Muscle layer of colon (tissue), 2 donors: ENCODE data around the gene SLC25A22.
A peak's percentile ranks its signal among the peaks of the same experiment; 100 is the strongest.

Source experiments
- H3K27ac ChIP-seq: one replicate; pipeline ENCODE4 v1.7.0; 2013; ENCODE audit warnings: low read depth, mild to moderate bottlenecking, low read length, moderate library complexity
- H3K27me3 ChIP-seq, 2 donors: one replicate each; pipeline ENCODE4 v1.7.0; 2013; ENCODE audit warnings: low read length in 2 of 2, mild to moderate bottlenecking in 2 of 2; ENCODE audit not compliant: insufficient read depth in 2 of 2, control insufficient read depth in 1 of 2
- H3K36me3 ChIP-seq: one replicate; pipeline ENCODE4 v1.7.0; 2013; ENCODE audit warnings: mild to moderate bottlenecking, low read length; ENCODE audit not compliant: insufficient read depth
- H3K4me1 ChIP-seq: one replicate; pipeline ENCODE4 v1.7.0; 2013; ENCODE audit warnings: mild to moderate bottlenecking, low read length; ENCODE audit not compliant: insufficient read depth
- H3K4me3 ChIP-seq, 2 donors: one replicate each; pipeline ENCODE4 v1.7.0; 2013; ENCODE audit warnings: low read length in 2 of 2, low read depth in 1 of 2, mild to moderate bottlenecking in 1 of 2, moderate library complexity in 1 of 2
- H3K9ac ChIP-seq: one replicate; pipeline ENCODE4 v1.7.0; 2013; ENCODE audit warnings: low read length
- H3K9me3 ChIP-seq: one replicate; pipeline ENCODE4 v1.7.0; 2013; ENCODE audit warnings: mild to moderate bottlenecking, low read length
- donor health status: abdominal sarcoma.
- donor health status: Adenocarcinoma of cecum.

SLC25A22 gene

DNA sequence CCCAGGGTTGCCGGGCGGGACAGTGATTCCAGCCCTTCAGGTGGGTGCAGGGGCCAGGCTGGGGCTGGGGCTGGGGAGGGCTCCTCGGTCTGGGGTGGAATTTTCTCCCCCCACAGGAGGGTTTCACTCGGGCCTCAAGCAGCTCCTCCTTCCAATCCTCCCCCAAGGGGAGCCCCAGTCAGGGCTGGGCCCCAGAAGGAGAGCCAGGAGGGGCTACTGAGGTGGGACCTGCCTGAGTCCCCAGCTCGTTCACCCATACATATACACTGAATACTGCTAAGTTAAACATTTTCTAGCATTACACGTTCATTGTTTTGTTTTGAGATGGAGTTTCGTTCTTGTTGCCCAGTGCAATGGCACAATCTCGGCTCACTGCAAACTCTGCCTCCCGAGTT lies 28.1 kb upstream of the SLC25A22 start:
- Histone ChIP-seq H3K9ac (no peak overlapping the region), H3K27ac (no peak overlapping the region), H3K4me3 (no peak overlapping the region), H3K27me3 (peaks cover 36 to 68% of the 10 kb centered on the region in 2 donors), H3K36me3 (peaks cover 21% of the 10 kb centered on the region), H3K4me1 (peaks cover 23% of the 10 kb centered on the region), H3K9me3 (no peaks in the 10 kb centered on the region)

DNA sequence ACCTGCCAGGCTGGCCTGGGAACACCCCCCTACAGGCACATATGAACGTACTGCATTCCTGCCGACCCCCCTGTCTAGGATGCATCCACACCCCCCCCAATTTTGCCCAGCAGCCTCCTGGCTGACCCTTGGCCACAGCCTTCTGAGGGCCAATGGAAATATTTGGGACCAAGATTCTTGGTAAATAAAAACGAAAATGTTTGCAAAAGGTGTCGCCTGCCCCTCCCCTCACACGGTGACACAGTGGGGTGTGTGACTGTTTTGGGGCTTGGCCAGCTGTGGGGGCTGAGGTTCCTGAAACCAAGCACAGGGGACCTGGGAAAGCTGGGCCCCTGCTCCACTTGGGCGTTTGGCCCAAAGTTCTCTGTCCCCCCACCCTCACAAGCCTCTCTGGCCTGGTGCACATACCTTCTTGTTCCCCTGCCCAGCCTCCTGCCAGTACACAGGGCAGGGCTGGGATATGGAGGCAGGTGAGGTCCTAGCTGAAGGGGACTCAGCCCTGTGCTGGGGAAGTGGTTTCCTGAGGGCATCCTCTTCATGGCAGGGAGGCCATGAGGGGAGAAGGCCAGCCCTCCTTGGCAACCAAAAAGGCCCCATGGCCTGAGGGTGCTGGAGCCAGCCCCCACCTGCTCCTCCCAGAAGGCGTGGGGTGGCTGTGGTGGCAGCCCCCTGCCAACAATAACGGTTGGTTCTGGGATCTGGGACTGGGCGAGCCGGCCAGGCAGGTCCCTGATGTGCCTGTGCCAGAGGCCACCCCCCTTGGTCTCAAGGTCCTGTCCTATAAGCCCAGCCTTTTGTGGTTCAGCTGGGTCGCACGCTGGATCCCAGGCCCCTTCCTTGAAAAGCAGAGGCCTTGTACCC lies 27.5 kb upstream of the SLC25A22 start:
- no peak overlapping the region for H3K9ac ChIP-seq
- peaks cover 36 to 62% of the 10 kb centered on the region in 2 donors for H3K27me3 ChIP-seq
- no peaks in the 10 kb centered on the region for H3K9me3 ChIP-seq
- peaks cover 21% of the 10 kb centered on the region for H3K36me3 ChIP-seq
- no peak overlapping the region for H3K27ac ChIP-seq
- H3K4me3 ChIP-seq, result no peak overlapping the region
- peaks cover 30% of the 10 kb centered on the region for H3K4me1 ChIP-seq

DNA sequence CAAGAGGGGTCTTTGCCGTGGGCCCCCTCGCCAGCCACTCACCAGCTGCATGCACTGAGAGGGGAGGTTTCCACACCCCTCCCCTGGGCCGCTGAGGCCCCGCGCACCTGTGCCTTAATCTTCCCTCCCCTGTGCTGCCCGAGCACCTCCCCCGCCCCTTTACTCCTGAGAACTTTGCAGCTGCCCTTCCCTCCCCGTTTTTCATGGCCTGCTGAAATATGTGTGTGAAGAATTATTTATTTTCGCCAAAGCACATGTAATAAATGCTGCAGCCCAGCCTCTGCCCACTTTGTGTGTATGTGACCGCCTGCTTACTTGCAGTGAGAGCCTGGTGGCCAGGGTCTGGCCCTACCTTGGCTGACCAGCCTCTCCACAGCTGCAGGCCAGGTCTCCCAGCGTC lies 26.9 kb upstream of the SLC25A22 start:
- Histone ChIP-seq H3K4me3 (no peak overlapping the region), H3K27ac (no peak overlapping the region), H3K9ac (no peak overlapping the region), H3K9me3 (no peaks in the 10 kb centered on the region), H3K4me1 (peaks cover 31% of the 10 kb centered on the region), H3K36me3 (peaks cover 21% of the 10 kb centered on the region), H3K27me3 (peaks cover 36 to 55% of the 10 kb centered on the region in 2 donors)

- Histone ChIP-seq H3K9me3 (no peaks in the 10 kb centered on the region), H3K27ac (no peak overlapping the region), H3K36me3 (peaks cover 21% of the 10 kb centered on the region), H3K27me3 (peaks cover 34 to 50% of the 10 kb centered on the region in 2 donors), H3K4me1 (peaks cover 25% of the 10 kb centered on the region), H3K9ac (no peak overlapping the region), H3K4me3 (no peak overlapping the region)
These were observed 26.3 kb upstream of the SLC25A22 start for GRCh38 chr11:824292-824880.

DNA sequence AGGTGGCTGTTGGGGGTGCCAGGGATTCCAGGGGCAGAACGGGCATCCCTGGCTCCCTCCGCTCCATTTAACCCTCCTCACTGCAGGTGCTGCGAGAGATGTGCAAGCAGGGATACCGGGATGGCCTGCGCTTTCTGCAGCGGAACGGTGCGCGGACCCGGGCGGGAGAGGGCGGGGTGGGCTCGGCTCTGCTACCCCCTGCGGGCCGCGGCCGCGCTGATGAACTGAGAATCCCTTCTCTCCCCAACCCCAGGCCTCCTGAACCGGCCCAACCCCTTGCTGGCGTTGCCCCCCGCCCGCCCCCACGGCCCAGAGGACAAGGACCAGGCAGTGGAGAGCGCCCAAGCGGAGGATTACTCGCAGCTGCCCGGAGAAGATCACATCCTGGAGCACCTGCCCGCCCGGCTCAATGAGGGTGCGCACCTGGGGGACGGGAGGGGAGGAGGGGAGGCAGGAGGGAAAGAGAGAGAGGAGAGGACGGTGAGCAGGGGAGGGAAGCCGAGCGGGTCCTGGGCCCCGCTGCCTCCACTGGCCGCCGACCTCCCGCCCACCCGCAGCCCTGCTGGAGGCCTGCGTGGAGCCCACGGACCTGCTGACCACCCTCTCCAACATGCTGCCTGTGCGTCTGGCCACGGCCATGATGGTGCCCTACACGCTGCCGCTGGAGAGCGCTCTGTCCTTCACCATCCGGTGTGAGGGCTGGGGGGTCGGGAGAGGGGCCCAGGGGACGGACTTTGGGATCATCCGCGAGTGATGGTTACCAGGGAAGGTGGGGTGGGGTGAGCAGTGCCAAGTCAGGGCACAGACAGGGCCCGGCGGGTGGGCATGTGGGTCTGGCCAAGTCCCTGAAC lies 25.6 kb upstream of the SLC25A22 start:
- Histone ChIP-seq H3K27ac (no peak overlapping the region), H3K36me3 (peaks cover 21% of the 10 kb centered on the region), H3K9me3 (no peaks in the 10 kb centered on the region), H3K27me3 (peaks cover 28 to 43% of the 10 kb centered on the region in 2 donors), H3K4me1 (peaks cover 21% of the 10 kb centered on the region), H3K4me3 (no peak overlapping the region), H3K9ac (no peak overlapping the region)

GRCh38 chr11:821512-822371 lies 23.7 kb upstream of the SLC25A22 start:
- peaks cover 21% of the 10 kb centered on the region for H3K36me3 ChIP-seq
- H3K27ac ChIP-seq, result no peak overlapping the region
- peaks cover 22% of the 10 kb centered on the region for H3K4me1 ChIP-seq
- H3K9ac ChIP-seq, result no peak overlapping the region
- no peaks in the 10 kb centered on the region for H3K9me3 ChIP-seq
- H3K27me3 ChIP-seq, result peaks cover 11 to 23% of the 10 kb centered on the region in 2 donors
- no peak overlapping the region for H3K4me3 ChIP-seq

- H3K27me3 ChIP-seq, result peaks cover 10 to 15% of the 10 kb centered on the region in 2 donors
- H3K27ac ChIP-seq, result peak overlapping the region; percentile 93
- H3K9ac ChIP-seq, result peak overlapping the region; percentile 57
- peak overlapping the region; percentile 77 to 81 for H3K4me3 ChIP-seq
- H3K9me3 ChIP-seq, result no peaks in the 10 kb centered on the region
- H3K4me1 ChIP-seq, result peaks cover 22% of the 10 kb centered on the region
- H3K36me3 ChIP-seq, result peaks cover 21% of the 10 kb centered on the region
These were observed 22.8 kb upstream of the SLC25A22 start for GRCh38 chr11:820655-821511.

DNA sequence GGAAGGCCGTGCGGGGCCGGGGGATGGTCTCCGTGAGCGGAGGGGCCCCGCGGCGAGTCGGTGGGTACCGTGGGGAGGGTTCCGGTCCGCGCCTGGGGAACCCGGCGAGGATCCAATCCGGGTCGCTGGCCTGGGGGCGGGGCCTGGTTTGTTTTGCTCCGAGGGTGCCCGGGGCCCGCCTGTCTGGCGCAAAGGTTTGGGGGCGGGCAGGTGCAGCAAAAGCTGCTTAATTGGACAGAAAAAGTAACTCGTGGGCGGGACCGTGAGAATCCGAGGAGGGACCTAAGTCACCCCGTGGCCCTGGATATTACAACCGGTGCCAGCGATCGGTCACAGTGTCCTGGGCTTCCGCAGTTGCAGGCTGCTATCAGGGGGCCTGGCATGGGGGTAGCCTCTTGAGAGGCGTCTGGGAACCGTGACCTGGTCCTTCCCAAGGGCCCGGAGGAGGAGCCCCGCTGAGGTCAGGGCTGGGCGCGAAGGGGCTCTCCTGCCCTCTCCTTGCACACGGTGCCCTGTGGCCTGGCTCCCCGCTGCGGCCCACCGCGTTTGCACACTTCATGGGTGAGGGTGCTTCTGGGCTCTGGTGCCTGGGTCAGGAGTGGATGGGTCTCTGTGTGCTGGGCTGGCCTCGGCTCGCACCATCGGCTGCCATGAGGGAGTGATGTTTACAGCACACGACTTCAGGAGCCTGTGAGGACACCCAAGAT lies 22.0 kb upstream of the SLC25A22 start:
- no peaks in the 10 kb centered on the region for H3K9me3 ChIP-seq
- H3K4me3 ChIP-seq, result peak overlapping the region; percentile 77 to 81
- H3K27me3 ChIP-seq, result peaks cover 2 to 7% of the 10 kb centered on the region in 2 donors
- peaks cover 13% of the 10 kb centered on the region for H3K36me3 ChIP-seq
- peak overlapping the region; percentile 93 for H3K27ac ChIP-seq
- peak overlapping the region; percentile 57 for H3K9ac ChIP-seq
- peaks cover 22% of the 10 kb centered on the region for H3K4me1 ChIP-seq

DNA sequence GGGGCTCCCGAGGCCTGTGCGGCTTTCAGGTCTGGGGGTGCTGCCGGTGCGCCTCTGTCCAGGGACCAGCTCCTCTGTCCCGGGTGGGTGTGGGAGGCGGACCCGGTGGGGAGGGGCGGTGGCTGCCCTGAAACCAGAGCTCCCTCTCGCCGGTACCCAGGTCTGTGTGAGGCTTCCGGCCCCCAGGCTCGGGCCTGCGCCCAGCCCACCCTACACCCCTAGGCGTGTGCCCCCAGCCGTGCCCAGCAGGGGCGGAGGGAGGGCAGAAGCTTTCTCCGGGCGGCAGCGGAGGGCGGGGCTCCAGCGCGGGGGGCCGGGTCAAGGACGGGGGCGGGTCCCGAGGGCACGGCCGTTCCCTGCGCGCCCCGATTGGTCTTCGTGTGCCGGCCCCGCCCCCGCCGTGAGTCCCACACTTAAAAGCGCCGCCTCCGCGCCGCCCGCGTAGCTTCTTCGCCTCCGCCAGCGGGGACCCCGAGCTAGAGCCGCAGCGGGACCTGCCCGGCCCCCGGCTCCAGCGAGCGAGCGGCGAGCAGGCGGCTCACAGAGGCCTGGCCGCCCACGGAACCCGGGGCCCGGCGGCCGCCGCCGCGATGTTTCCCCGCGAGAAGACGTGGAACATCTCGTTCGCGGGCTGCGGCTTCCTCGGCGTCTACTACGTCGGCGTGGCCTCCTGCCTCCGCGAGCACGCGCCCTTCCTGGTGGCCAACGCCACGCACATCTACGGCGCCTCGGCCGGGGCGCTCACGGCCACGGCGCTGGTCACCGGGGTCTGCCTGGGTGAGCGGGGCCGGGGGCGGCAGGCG lies 21.2 kb upstream of the SLC25A22 start:
- H3K27me3 ChIP-seq, result no peaks in the 10 kb centered on the region
- H3K36me3 ChIP-seq, result peaks cover 6% of the 10 kb centered on the region
- peaks cover 22% of the 10 kb centered on the region for H3K4me1 ChIP-seq
- H3K9me3 ChIP-seq, result no peaks in the 10 kb centered on the region
- peak overlapping the region; percentile 68 for H3K9ac ChIP-seq
- peak overlapping the region; percentile 77 to 81 for H3K4me3 ChIP-seq
- peak overlapping the region; percentile 93 for H3K27ac ChIP-seq
